HG03196 (cell line): ENCODE data around the gene MAS1L.
A peak's percentile ranks its signal among the peaks of the same experiment; 100 is the strongest.

ENCODE experiments used
- ATAC-seq: cut with Tn5 transposase; IDR thresholded peaks from one replicate; pipeline ENCODE4 v1.9.1; 2021; ENCODE audit not compliant: unreplicated experiment

The MAS1L gene

DNA sequence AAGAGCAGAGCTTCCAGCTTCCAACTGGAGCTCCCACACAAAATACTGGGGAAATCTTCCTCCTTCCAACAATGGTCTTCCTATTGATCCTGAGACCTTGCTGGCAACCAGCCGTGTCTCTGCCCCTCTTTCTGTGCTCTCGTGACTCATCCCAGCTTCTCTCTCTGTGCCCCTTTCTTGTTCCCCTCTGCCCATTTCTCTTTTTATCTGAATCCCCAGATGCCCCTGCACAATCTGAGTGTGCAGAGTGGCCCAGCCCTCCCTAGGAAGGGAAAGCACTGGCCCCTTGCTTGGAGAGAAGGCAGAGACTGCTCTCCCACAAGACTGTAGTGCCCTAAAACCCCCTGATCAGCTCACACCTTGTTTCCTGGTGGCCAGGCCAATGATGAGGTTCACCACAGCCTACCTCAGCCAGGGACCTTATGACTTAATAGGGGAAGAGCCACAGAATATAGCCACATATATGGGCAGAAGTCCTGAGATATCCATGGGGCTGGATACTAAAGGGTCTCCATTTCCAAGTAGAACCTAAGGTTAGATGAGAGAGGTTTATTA is 23.1 kb upstream of the MAS1L start:
- ATAC-seq: no peak

DNA sequence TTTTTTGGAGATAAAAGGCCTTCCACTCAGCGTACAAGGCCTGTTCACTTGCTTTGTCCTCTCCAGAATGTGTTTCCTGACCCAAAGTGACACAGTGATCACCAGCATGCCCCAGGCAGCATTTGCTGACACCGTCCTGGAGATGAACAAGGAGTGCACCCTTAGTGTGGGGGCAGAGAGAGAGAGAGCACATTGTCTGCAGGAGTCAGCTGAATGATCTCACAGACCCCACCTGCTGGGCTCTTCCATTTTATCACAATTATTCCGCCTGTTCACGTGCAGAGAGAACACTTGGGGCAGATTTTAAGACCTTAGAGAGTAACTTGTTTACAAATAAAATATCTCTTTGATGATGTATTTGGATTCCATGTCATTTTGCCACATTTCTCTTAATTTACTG is 22.4 kb upstream of the MAS1L start:
- ATAC-seq: no peak

DNA sequence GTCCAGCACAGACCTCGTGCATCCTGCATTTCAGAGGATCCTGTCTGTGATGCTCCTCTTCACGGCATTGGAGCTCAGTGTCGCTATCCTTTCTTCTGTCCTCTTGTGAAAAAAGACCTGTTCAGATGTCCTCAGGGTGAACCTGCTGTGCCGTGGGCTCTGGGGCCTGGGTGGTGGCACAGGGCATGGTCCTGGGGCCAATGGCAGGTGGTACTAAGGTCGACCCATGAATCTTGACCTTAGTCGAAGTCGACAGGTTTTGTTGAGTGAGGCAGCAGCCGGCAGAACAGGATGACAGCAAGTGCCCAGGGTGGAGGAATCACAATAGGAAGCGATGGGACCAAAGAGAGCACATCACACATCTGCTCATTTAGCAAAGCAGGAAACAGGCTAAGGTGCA is 22.0 kb upstream of the MAS1L start:
- peak; percentile 19 for ATAC-seq

DNA sequence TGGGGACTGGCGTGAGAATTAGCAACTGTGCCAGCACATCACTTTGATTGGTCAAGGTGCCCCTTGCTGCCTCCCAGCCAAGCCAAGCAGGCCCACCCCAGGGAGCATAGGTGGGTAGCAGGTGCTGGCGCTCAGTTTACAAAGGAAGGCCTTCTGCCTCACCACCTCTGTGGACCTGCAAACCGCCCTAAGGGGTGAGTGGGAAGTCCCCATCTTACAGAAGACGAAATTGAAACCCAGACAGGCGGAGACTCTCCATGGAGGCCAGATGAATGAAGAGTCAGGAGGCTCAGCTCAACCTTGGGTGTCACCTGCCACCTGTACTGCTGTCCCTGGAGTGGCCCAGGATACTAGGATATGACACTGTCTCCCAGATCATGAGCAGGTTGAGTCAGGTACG is 21.5 kb upstream of the MAS1L start:
- ATAC-seq: peak; percentile 72

DNA sequence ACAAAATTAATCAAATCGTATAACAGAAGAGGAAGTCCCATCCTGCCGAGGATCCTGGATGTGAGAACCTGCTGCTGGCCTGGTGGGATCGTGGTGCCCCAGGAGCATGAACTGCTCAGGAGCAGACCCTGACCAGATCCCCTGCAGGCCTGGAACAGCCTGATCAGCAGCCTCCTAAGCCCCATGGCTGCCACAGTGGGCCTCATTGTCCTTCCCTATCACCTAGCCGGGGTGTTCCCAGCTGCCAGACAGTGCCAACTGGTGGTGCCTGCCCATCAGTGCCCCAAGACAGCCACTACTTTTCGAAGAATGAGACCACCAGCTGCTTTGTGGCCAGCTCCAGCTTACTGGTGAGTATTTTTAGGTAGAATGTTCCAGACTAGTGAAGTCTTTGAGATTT is 19.6 kb upstream of the MAS1L start:
- no peak for ATAC-seq

DNA sequence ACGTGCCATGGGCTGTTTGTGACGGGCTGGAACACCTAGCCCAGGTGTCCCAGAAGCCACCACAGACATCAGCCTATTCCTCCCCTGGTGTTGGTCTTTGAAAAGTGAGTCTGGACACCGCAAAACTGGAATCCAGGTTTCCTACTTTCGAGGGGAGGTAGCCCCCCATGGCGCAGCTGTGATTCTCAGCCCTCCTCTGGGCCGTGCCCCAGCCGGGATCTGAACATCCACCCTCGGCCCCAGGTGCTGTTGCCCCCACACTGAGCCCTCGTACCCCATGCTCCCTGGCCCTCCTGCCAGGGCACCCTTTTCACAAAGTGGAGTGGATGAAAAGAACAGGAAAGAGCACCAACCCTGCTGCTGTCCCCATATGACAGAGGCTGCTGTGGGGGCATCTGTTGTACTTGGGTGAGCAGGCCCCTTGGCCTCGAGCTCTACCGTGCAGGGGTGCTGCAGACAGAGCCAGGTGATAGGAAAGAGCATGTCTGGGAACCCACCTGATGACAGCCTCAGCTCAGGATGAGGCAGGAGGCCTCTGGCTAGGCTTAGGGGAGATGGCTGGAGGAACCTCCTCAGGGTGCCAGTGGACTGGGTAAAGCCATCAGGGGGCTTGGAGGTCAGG is 18.8 kb upstream of the MAS1L start:
- no peak for ATAC-seq

DNA sequence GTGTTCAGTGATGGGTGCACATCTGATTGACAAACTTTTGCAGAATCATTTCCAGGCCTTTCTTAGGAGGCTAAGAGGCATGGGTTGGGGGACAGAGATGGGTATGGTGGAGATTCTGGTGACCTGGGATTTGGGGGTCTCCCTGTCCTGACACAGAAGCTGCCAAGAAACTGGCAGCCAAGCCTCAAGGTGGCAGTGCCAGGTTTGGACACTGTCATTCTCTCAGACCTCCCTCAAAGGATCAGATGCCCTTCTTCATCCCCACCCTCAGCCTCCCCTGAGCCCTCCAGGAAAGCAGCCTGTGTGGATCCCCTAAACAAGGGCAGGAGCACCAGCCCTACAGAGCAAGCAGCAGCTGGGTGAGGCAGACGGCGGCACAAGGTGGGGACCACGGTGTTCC is 18.1 kb upstream of the MAS1L start:
- ATAC-seq: no peak

DNA sequence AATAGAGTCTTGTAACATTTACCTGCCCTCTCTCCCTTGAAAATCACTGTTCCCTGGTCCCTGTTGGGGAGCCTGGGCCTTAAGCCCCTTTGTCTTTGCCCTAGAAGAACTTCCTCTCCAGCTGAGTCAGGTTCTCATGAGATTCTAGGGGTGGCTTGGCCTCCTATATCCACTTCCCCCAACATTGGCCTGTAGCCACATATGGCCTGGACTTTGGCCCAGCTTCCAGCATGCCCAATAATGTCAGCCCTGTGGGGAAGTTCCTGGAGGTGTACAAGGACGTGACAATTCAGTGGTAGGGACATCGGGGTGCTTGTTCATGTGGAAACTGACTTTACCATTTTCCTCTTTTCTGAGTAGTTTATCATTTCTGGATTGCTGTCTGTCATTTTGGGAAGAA is 17.2 kb upstream of the MAS1L start:
- ATAC-seq: no peak

DNA sequence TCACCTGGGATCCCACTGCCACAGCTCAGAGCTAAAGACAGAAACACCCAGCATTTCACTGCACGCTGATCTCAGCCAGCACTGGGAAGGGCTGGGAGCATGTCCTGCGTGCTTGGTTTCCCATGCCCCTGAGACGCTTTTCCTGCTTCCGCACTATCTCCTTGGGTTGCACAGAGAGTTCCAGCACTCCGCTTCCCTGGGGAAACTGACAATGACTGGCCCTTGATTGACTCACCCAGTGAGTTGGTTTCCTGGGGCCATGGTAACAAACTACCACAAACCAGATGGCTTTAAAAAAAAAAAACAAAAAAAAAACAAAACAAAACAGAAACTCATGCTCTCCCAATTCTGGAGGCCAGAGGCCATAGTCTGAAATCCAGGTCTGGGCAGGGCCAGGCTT is 14.8 kb upstream of the MAS1L start:
- ATAC-seq: no peak

DNA sequence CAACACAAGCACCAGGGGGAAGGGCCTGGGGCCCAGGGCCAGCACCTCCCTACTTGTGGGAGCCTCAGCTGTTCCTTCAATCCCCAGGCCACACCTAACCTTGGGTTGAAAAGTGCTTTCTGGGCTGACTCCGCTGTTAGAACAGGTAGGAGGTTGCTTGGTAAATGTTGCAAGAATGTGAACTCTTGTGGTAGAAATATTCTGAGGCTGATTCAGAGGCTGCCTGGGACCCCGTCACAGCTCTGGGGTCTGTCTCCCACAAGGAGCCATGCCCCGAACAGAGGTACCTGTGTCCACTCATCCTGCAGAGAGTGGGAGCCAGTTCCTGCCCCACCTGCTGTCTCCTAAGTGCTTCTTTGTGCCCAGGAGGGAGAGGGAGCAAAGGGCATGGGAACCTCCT is 14.4 kb upstream of the MAS1L start:
- no peak for ATAC-seq

DNA sequence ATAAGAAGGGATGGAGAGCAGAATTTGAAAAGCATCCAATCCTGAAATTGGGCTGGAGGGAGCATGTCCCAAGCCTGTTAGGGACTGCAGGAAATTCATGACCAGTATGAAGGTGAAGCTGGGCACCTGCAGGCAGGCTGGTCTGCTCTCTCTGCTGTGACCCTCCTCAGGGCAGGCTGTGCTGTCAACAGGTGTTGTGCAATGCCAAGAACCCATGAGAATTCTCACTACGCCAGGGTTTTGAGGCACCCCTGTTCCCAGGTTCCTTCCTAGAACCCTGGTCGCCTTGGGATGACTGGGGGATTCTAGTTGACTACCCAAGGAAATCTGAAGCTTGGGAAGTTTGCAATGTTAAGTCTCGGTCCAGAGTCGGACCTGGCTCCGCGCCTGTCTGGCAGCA is 13.3 kb upstream of the MAS1L start:
- no peak for ATAC-seq

DNA sequence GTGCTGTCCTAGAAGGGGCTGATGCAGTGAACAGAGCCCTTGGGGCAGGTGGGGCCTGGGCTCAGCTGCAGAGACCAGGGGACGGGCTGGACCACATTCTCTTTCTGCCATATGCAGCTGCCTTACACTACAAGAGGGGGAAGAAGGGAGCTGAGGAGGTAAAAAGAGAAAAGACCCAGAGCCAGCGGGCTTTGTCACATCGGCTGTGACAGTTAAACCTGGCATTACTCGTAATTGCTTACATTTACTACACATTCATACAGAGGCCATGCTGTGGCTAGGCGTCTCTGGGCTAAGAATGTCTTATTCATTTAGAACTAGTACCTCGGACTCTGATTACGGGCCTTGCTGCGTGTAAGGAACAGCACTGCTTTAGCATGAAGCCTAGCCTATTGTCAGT is 12.8 kb upstream of the MAS1L start:
- no peak for ATAC-seq

DNA sequence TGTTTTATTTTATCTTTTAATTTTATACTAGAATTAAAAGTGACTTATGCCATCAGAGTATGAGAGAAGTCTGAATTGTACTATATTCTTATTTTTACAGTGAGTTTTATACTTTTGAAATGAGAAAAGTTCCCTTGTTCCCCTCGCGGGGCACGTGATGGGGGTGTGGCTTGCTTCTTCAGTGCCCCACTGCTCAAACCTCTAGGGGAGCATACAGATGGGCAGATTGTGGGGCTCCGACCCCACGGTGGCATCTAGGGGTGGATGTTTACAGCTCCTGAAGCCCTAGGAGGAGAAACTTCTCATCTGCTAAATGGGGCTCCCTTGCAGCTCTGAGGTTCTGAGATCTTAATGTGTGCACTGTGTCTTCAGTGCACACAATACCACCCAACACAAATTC is 11.9 kb upstream of the MAS1L start:
- no peak for ATAC-seq

DNA sequence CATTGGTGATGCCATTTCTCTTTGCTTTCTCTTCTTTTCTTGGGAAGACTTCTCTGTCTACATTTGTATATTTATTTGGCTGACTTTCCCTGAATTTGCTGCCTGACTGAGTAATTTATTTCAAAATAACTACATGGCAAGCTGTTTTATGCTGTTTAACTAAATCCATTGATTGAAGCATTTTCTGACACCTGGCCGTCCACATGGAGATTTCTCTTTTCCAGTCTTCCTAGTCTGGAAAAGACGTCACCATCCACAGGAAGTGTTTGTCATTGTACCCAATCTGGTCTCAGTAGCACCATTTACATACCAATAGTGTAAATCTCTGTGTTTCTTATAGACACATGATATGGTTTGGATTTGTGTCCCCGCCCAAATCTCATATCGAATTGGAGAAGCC is 9.2 kb upstream of the MAS1L start:
- ATAC-seq: no peak

DNA sequence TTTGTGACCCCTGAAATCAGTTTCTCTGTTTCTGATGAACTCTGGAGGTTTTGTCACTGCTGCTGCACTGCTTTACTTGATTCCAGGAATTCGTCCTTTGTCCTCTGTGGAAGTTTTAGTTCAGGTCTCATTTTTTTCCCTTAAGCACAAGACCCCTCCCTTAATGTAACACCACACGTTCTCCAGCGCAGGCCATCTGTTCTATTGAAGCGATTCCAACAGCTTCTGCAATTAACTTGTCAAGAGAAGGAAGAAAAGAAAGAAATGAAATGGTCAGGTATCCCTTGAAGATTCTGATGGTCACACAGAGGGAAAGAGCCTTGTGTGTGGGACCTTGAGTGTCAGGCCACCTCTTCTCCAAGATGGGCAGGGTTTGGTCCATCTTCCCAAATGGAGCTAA is 7.8 kb upstream of the MAS1L start:
- no peak for ATAC-seq

DNA sequence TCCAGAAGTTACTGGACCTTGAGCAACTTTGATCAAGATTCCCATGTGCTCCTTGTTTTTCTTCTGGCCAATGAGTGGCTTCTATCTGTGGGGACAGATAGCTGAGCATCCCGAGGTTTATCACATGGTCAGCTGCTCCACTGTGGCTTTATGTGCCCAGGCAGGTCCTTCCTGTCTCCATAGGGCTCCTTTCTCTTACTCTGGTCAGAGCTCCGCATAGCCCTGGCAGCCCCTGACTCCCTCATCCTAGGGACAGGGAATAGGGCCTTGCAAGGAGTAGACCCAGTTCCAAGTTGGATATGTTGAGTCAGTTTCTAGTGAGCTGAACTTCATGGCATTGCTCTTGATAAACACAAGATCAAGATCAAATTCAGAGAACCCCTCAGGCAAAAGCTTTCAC is 6.4 kb upstream of the MAS1L start:
- no peak for ATAC-seq

DNA sequence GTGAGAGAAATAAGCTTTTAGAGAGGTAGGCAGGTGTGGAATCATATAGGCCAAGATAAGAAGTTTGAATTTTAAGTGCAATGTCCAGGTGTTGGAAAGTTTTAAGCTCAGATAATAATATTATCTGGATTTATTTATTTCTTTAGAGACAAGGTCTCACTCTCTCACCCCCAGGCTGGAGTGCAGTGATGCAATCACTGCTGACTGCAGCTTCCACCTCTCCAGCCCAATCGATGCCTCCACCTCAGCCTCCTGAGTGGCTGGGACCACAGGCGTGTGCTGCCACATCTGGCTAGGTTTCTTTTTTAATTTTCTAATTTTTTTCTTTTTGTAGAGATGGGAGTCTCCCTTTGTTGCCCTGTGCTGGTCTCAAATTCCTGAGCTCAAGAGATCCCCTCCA is 5.5 kb upstream of the MAS1L start:
- ATAC-seq: no peak

DNA sequence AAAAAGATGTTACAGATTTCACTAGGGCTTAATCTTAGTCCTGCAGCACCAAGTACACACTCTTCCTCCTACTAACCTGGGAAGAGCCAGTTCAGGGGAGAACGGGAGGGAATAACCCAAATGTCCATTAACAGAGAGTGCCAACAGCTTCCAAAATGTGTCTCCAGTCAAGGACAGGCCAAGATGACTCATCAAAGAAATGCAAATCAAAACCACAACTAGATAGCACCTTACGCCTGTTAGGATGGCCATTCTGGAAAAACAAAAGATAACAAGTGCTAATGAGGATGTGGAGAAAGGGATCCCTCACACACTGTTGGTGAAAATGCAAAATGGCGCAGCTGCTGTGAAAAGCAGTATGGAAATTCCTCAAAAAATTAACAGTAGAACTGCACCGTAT is 3.8 kb upstream of the MAS1L start:
- no peak for ATAC-seq

DNA sequence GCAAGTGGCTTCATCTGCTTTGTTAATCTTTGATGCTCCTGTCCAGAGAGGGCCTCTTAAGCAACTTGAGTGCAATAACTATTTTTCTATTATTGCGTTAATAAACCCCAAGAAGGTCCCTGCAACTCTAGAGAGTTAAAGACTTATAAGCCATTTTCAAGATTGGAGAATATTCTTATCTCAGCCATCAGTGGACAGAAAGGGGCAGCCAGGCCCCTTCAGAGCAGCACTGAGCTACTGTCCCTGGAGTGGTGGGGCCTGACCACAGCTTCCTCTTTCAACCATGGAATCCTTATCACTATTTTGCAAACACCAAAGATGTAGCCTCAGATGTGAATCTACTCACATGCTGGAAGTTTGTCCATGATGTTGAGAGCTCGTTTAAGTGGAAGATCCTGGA is 2.8 kb upstream of the MAS1L start:
- no peak for ATAC-seq

DNA sequence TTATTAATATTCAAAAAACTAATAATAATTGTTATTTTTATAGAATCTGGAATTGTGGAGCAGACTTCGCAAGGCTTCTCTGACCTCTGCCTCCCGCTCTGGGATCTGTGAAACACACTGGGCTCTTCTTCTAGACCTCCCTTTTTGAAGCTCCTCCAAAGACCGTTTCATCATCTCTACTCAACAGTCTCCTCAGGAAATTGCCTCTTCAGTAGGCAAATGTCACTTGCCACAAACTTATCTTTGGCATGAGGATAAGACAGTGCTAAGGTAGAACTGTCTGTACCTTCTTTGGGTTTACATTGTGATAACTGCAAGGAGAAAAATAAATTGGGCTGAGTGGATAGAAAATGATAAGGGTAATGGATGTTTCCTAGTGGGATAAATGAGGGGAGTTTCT is 2.3 kb upstream of the MAS1L start:
- no peak for ATAC-seq

DNA sequence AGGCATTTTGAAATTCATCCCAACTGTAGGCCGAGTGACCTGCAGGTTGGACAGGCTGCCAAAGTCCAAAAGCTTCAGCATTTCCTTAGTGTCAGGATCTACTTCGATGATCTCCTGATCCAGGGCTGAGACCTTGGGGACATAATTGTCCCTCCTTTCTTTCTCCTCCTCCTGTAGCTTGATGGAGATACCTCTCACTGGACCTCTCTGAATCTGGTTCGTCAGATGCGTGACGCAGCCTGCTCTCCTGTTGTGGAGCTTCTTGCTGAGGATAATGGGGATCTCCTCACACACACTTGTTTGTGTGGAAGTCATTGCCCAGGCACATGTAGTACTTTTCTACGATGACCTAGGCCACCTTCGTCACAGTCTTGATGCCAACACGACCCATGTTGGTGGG is 1.5 kb upstream of the MAS1L start:
- ATAC-seq: no peak

DNA sequence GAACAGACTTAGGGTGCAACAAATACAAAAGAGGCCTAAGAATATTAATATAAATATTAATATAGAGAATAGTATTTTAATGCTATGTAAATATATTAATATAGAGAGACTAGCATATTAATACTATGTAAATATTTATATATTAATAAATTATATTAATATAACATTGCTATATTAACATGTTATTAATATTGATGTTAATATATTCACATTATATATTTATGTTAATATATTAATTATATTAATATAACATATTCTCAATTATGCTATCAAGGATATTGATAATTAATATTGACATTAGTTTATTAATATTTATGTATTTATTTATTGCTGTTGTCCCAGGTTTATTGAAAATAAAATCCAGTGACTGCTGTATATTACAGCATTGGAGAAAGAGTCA is 1.1 kb upstream of the MAS1L start:
- ATAC-seq: no peak

DNA sequence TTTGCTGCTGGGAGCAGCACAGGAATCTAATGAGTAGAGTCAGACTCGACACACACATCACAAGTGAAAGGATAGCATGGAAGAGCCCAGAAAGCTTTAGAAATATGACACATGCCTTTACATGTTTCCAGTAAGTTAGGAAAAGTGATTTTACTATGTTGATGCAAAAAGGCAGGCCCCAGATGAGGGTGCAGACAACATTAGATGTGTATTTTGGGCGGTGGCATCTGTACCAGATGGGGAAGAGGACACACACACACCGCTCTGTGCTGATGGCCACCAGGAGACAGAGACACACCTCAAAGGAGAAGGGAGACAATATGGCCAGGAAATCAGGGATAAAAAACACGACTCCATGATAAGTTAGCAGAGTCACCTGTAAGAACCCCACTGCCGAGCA is 625 bp downstream of the MAS1L start:
- ATAC-seq: no peak

DNA sequence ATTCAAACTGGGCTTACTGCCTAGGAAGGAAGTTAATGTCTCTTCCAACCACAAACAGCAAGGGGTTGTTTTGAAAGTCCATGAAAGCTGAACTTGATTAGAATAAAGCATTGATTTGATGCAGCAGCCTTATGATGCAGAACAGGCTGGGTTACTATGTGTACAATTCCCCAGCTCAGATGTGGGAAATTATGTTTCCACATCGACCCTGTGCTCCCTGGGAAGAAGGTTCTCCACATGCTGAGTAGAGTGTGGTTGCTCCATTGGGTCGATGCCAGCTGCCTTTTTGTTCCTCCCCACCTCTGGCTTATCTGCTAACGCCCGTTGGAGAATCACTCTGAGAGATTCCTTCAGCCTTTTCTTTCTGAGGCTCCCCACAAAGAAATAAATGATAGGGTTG is 1.2 kb downstream of the MAS1L start:
- ATAC-seq: no peak
